DOHH2 (cell line): ENCODE data around the gene EIF2D.

ENCODE experiments used
- CTCF ChIP-seq: fragments of 200-600 bp; sonication (generic); IDR thresholded peaks from one replicate; pipeline ENCODE4 v1.5.1; 2014; ENCODE audit warnings: antibody characterized with exemption, mild to moderate bottlenecking, low read depth, low read length; ENCODE audit not compliant: poor library complexity, severe bottlenecking
- EZH2phosphoT487 ChIP-seq: fragments of 200-600 bp; sonication (generic); IDR thresholded peaks from 2 replicates; pipeline ENCODE4 v1.6.1; 2017; ENCODE audit warnings: borderline replicate concordance, mild to moderate bottlenecking, antibody characterized with exemption, low read length, moderate library complexity, mixed read lengths

- no peak for TF ChIP-seq CTCF
- no peak for TF ChIP-seq EZH2phosphoT487
These were observed 55.3 kb downstream of the EIF2D start for GRCh38 chr1:206556750-206557635.
